PC-3 (cell line): Measurements from ENCODE around the gene FKBP2.

Experiments
- EZH2 ChIP-seq: fragments of 300-600 bp; sonication (generic); IDR thresholded peaks from one replicate; pipeline ENCODE4 v1.6.1; 2017; ENCODE audit warnings: antibody characterized with exemption, mild to moderate bottlenecking, low read length; ENCODE audit not compliant: unreplicated experiment
- TF ChIP-seq, protein P1 (sequence below): fragments of 300-600 bp; sonication (generic); conservative IDR thresholded peaks from 2 replicates; pipeline ENCODE4 v1.5.1; 2017; ENCODE audit warnings: antibody characterized with exemption, low read depth, mild to moderate bottlenecking, low read length

DNA sequence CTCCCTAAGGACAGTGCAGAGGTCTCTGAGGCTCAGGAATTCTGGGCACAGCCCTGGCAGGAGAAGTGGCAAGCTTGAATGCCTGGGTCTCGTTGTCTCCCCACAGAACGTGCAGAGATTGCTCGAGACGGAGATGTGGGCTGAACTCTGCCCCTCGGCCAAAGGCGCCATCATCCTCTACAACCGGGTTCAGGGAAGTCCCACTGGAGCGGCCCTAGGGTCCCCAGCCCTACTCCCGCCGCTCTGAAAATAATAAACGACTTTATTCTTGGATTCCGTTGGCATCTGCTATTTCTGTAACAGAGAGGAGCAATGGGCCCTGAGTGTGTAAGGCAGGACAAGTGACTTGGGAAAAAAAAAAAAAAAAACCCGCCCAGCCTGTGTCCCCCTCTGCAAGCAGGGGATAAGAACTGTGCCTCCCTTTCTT, 11.1 kb upstream of the FKBP2 start:
- TF ChIP-seq, protein P1, sequence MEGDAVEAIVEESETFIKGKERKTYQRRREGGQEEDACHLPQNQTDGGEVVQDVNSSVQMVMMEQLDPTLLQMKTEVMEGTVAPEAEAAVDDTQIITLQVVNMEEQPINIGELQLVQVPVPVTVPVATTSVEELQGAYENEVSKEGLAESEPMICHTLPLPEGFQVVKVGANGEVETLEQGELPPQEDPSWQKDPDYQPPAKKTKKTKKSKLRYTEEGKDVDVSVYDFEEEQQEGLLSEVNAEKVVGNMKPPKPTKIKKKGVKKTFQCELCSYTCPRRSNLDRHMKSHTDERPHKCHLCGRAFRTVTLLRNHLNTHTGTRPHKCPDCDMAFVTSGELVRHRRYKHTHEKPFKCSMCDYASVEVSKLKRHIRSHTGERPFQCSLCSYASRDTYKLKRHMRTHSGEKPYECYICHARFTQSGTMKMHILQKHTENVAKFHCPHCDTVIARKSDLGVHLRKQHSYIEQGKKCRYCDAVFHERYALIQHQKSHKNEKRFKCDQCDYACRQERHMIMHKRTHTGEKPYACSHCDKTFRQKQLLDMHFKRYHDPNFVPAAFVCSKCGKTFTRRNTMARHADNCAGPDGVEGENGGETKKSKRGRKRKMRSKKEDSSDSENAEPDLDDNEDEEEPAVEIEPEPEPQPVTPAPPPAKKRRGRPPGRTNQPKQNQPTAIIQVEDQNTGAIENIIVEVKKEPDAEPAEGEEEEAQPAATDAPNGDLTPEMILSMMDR = no peak
- TF ChIP-seq EZH2 = no peak
